Stomach (tissue), 9 donors: ENCODE data around the gene SND1. TPM values are rescaled to one million over a fixed set of nuclear protein-coding genes. Genes with fewer than 3 reads are reported as not detected.

Source experiments
- DNase-seq, 2 donors: peaks; one replicate each; pipeline versions ENCODE4 v3.0.0 to v3.0.0-alpha.2; 2013 to 2019
- H3K27ac ChIP-seq, 5 donors: fragments of 200-600 bp in 4 of 5; sonication (generic) in 4 of 5; one replicate each; pipeline ENCODE4 v1.5.1; 2013 to 2019; ENCODE audit warnings: mild to moderate bottlenecking in 1 of 5, moderate library complexity in 1 of 5
- H3K27me3 ChIP-seq, 3 donors: fragments of 200-600 bp; sonication (generic); one replicate each; pipeline ENCODE4 v1.5.1; 2017 to 2019; ENCODE audit warnings: mixed run types in 1 of 3
- H3K36me3 ChIP-seq, 4 donors: fragments of 200-600 bp; sonication (generic); 1 replicate in 3 of 4; 2 replicates in 1 of 4; pipeline ENCODE4 v1.5.1; 2016 to 2019
- H3K4me1 ChIP-seq, 4 donors: fragments of 200-600 bp; sonication (generic); one replicate each; pipeline ENCODE4 v1.5.1; 2016 to 2019
- H3K4me3 ChIP-seq, 4 donors: fragments of 200-600 bp; sonication (generic) in 3 of 4; one replicate each; pipeline ENCODE4 v1.5.1; 2016 to 2019; ENCODE audit warnings: mild to moderate bottlenecking in 1 of 4
- H3K9me3 ChIP-seq, 4 donors: fragments of 200-600 bp; sonication (generic); one replicate each; pipeline ENCODE4 v1.5.1; 2016 to 2019
- CTCF ChIP-seq, 7 experiments: fragments of 450-650 bp in 4 of 7; fragments of 200-600 bp in 3 of 7; sonication (generic) in 3 of 7; IDR thresholded peaks; one replicate each; pipeline ENCODE4 v1.5.1; 2016 to 2019; ENCODE audit warnings: antibody characterized with exemption in 7 of 7, control low read depth in 2 of 7, mild to moderate bottlenecking in 1 of 7
- EP300 ChIP-seq: sonication (generic); formaldehyde crosslinking; IDR thresholded peaks from one replicate; pipeline ENCODE4 v1.6.1; 2017; ENCODE audit warnings: antibody characterized with exemption
- POLR2A ChIP-seq, 4 donors: fragments of 450-650 bp; IDR thresholded peaks; one replicate each; pipeline ENCODE4 v1.6.1; 2016; ENCODE audit warnings: antibody characterized with exemption in 4 of 4, control low read depth in 2 of 4, mild to moderate bottlenecking in 1 of 4, moderate library complexity in 1 of 4
- POLR2AphosphoS5 ChIP-seq, 3 donors: sonication (generic); formaldehyde crosslinking; IDR thresholded peaks; one replicate each; pipeline ENCODE4 v1.6.1; 2016; ENCODE audit warnings: antibody characterized with exemption in 3 of 3
- WGBS, 5 donors: extraction: QIAGEN DNeasy Blood & Tissue Kit in 3 of 5; methylation state at CpG; one replicate each; pipeline versions ENCODE4 v1.1.5 to v1.1.7; 2013 to 2018; 5-methylcytosine and 5-hydroxymethylcytosine counted together
- intact Hi-C: fragments of 100-400 bp; cut with DNase I; formaldehyde crosslinking; loops from one replicate; pipeline ENCODE4 v1.15.1; 2023; ENCODE audit warnings: low total_unique reads
- polyA plus RNA-seq, 3 donors: library from polyadenylated mRNA; stranded (reverse); fragments of 200-250 nt; gene quantifications; one replicate each; pipeline ENCODE4 v1.2.3, GENCODE V29; 2013
- total RNA-seq, 5 donors: library from RNA; depleted of rRNA; stranded (reverse); fragments of >200 nt; gene quantifications; one replicate each; pipeline versions ENCODE4 v1.1.0 to v1.2.3, GENCODE V29; 2014 to 2016
- donor health status: healthy with polysubstance abuse.
- donor health status: Bipolar disorder and iron deficiency.
- donor health status: healthy.

The SND1 gene
- total and polyA plus RNA-seq, 8 donors: 63.3 to 799 (median 126) TPM

- 95 to 99% (median 96%) methylated on average over 5 of the region's 5 CpGs for WGBS, 5 donors
- H3K4me3 ChIP-seq: no peak overlapping the region
- H3K4me1 ChIP-seq: peaks cover 3 to 31% (median 15%) of the 10 kb centered on the region in 4 donors
- intact Hi-C loops: no loop called here
- peaks cover 0 to 24% (median 21%) of the 10 kb centered on the region in 4 donors for H3K36me3 ChIP-seq
- H3K27me3 ChIP-seq: no peaks in the 10 kb centered on the region
- no peak for DNase-seq
- no peak overlapping the region for H3K27ac ChIP-seq
- TF ChIP-seq CTCF (IDR thresholded peaks at IDR 0.05) (no peak), POLR2A (IDR thresholded peaks at IDR 0.05) (no peak), POLR2AphosphoS5 (IDR thresholded peaks at IDR 0.05) (no peak), EP300 (no peak)
- H3K9me3 ChIP-seq: no peaks in the 10 kb centered on the region
Measured at GRCh38 chr7:127810696-127811660, 159.0 kb downstream of the SND1 start.

DNA sequence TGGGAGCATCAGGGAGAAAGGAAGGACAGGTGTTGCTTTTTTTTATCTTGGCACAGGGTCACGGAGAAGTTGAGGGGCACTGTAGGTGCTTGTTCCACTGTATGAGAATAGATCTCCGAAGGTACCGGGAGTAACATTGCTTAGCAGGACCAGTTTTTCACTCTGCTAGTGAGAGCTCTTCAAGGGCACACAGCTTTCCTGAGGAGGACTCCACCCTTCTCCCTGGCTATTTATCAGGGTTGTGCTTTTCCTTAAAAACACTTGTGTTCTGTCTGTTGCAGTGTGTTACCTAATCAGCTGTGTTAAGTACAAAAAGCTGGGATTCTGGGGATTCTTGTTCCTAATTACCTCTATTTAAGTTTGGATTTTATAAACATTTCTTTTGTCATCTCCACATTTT, 160.5 kb downstream of the SND1 start:
- WGBS, 5 donors: 62 to 88% (median 66%) methylated on average over 3 of the region's 3 CpGs
- TF ChIP-seq POLR2AphosphoS5 (IDR thresholded peaks at IDR 0.05): no peak
- no peak for TF ChIP-seq CTCF (IDR thresholded peaks at IDR 0.05)
- no peak for TF ChIP-seq POLR2A (IDR thresholded peaks at IDR 0.05)
- no peak for TF ChIP-seq EP300
- peaks cover 6 to 43% (median 26%) of the 10 kb centered on the region in 4 donors for H3K4me1 ChIP-seq
- DNase-seq: no peak
- no peaks in the 10 kb centered on the region for H3K9me3 ChIP-seq
- H3K27me3 ChIP-seq: no peaks in the 10 kb centered on the region
- no peak overlapping the region for H3K27ac ChIP-seq
- peaks cover 0 to 20% (median 19%) of the 10 kb centered on the region in 4 donors for H3K36me3 ChIP-seq
- intact Hi-C loops: no loop called here
- no peak overlapping the region for H3K4me3 ChIP-seq

GRCh38 chr7:127813991-127814541, 162.1 kb downstream of the SND1 start:
- Histone ChIP-seq H3K4me3 (no peak overlapping the region), H3K9me3 (no peaks in the 10 kb centered on the region), H3K27ac (no peak overlapping the region), H3K4me1 (peaks cover 6 to 53% (median 27%) of the 10 kb centered on the region in 4 donors), H3K27me3 (no peaks in the 10 kb centered on the region), H3K36me3 (peaks cover 0 to 5% (median 4%) of the 10 kb centered on the region in 4 donors)
- no peak for DNase-seq
- intact Hi-C loops: no loop called here
- WGBS, 5 donors: 63 to 89% (median 82%) methylated on average over 4 of the region's 4 CpGs
- TF ChIP-seq EP300: no peak

- H3K4me3 ChIP-seq: no peak overlapping the region
- H3K27me3 ChIP-seq: no peaks in the 10 kb centered on the region
- TF ChIP-seq EP300 (no peak), POLR2A (IDR thresholded peaks at IDR 0.05) (no peak), POLR2AphosphoS5 (IDR thresholded peaks at IDR 0.05) (no peak), CTCF (IDR thresholded peaks at IDR 0.05) (no peak)
- intact Hi-C loops: no loop called here
- WGBS, 5 donors: 50 to 69% (median 61%) methylated on average over 3 of the region's 3 CpGs
- H3K27ac ChIP-seq: no peak overlapping the region
- DNase-seq: no peak
- no peaks in the 10 kb centered on the region for H3K36me3 ChIP-seq
- no peaks in the 10 kb centered on the region for H3K9me3 ChIP-seq
- peaks cover 6 to 61% (median 29%) of the 10 kb centered on the region in 4 donors for H3K4me1 ChIP-seq
Measured at GRCh38 chr7:127815631-127816145, 163.7 kb downstream of the SND1 start.
